ENCODE results near the gene NRP1. TPM values are rescaled to one million over a fixed set of nuclear protein-coding genes. Genes with fewer than 3 reads are reported as not detected.

NRP1 gene
- total RNA-seq, 1 experiment from 2014 or later: 555 TPM

DNA sequence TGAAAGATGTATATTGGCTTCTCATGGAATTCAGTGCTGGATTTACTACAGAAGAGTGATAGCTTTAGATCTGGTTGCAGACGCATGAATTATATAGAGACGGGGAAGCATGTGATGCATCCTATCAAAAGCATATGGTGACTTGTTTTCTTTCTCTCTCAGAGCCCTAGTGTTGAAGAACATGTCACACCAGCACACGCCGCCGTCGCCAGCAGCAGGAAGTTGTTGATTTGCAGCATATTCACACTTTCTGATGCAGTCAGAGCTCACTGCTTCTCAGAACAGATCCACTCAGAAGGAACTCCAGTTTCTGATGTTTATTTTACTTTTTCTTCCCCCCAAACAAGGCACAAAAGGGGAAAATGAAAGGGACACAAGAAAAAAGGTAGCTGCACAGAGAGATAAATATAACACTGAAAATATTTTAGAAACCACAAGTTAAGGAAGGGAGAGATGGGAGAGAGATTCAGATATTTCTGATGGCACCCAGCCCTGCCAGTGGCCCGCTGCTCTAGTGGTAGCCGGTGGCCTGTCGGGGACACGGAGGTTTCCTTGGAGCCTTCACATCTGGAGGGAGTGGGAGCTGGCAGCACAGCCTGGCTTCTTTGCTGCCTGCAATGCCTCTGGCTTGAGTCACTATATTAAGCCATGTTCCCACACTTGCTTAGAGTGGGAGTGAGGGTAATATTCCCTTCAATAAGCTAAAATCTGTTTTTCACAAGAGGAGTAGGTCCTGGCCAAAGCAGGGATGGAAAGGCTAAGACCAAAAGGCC is 123.2 kb downstream of the NRP1 start:
- H3F3A ChIP-seq (ENCODE audit: low read length, unreplicated experiment): no peaks in the 10 kb centered on the region
- H2AFZ ChIP-seq (ENCODE audit: low read length): peak overlapping the region; percentile 0; the same call in 1 of the 2 replicates
- ATAC-seq: peak; percentile 21
- BruUV-seq (replicated peaks): no TSS peak
- H3K4me3 ChIP-seq (ENCODE audit: low read length): no peak overlapping the region
- no peaks in the 10 kb centered on the region for H3K9me2 ChIP-seq (replicated peaks; ENCODE audit: low read length)
- TF ChIP-seq, protein P1, sequence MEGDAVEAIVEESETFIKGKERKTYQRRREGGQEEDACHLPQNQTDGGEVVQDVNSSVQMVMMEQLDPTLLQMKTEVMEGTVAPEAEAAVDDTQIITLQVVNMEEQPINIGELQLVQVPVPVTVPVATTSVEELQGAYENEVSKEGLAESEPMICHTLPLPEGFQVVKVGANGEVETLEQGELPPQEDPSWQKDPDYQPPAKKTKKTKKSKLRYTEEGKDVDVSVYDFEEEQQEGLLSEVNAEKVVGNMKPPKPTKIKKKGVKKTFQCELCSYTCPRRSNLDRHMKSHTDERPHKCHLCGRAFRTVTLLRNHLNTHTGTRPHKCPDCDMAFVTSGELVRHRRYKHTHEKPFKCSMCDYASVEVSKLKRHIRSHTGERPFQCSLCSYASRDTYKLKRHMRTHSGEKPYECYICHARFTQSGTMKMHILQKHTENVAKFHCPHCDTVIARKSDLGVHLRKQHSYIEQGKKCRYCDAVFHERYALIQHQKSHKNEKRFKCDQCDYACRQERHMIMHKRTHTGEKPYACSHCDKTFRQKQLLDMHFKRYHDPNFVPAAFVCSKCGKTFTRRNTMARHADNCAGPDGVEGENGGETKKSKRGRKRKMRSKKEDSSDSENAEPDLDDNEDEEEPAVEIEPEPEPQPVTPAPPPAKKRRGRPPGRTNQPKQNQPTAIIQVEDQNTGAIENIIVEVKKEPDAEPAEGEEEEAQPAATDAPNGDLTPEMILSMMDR (conservative IDR thresholded peaks at IDR 0.05; ENCODE audit: low read depth, low read length): no peak
- TF ChIP-seq EZH2 (IDR thresholded peaks at IDR 0.05; ENCODE audit: low read length, unreplicated experiment) (no peak), EZH2phosphoT487 (IDR thresholded peaks at IDR 0.05; ENCODE audit: borderline replicate concordance, low read length) (no peak)
- H3K4me2 ChIP-seq (ENCODE audit: low read length): no peak overlapping the region
- peak; percentile 53 for DNase-seq
- no peaks in the 10 kb centered on the region for H3K27me3 ChIP-seq (ENCODE audit: low read length)
- peaks cover 6% of the 10 kb centered on the region; the same call in 1 of the 2 replicates for H3K9me3 ChIP-seq (ENCODE audit: low read length)
- intact Hi-C loops (cut with micrococcal nuclease): no loop called here
- H3K4me1 ChIP-seq (ENCODE audit: insufficient read depth, low read length): peaks cover 20% of the 10 kb centered on the region
- H3K9ac ChIP-seq (ENCODE audit: low read length): no peak overlapping the region
- H4K20me1 ChIP-seq (ENCODE audit: low read length): no peaks in the 10 kb centered on the region
- H3K27ac ChIP-seq (ENCODE audit: low read length): peak overlapping the region; percentile 2
- H3K36me3 ChIP-seq (ENCODE audit: low read depth, low read length): peaks cover 86% of the 10 kb centered on the region
- POLR2A ChIA-PET (ENCODE audit: unreplicated experiment): no interaction called here
- H3K79me2 ChIP-seq (ENCODE audit: low read length): peaks cover 15% of the 10 kb centered on the region; the same call in 1 of the 2 replicates
- CTCF ChIA-PET: interaction anchor here (0.5 kb wide), 1 partner anchor 52 kb away, joined by 5 read pairs; no protein-coding TSS in a partner anchor

DNA sequence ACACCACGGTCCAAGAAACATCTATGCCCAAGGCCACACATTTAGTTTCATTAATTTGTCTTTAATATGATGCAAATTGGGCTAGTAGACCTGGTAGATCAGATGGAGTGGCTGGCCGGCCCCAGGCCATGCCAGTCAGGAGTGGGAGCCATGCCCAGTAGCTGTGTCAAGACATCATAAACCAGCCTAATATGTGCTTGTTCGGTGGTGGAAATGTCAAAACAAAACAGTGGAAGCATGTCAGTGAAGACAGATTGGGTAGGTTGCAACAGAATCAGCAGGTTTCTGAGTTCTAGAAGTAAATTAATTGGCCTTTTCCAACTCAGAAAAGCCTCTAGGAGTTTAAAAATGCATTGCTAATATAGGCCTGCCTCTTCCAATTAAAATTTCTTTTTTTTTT is 124.7 kb downstream of the NRP1 start:
- DNase-seq: peak; percentile 66
- peaks cover 6% of the 10 kb centered on the region; the same call in 1 of the 2 replicates for H3K9me3 ChIP-seq (ENCODE audit: low read length)
- ChIA-PET CTCF (interaction anchor here (0.6 kb wide), 1 partner anchor 17 kb away, joined by 3 read pairs; no protein-coding TSS in a partner anchor), POLR2A (ENCODE audit: unreplicated experiment) (no interaction called here)
- H3K4me3 ChIP-seq (ENCODE audit: low read length): no peak overlapping the region
- H4K20me1 ChIP-seq (ENCODE audit: low read length): no peaks in the 10 kb centered on the region
- peaks cover 10% of the 10 kb centered on the region; the same call in 1 of the 2 replicates for H3K79me2 ChIP-seq (ENCODE audit: low read length)
- H3K9me2 ChIP-seq (replicated peaks; ENCODE audit: low read length): no peaks in the 10 kb centered on the region
- H3K27me3 ChIP-seq (ENCODE audit: low read length): no peaks in the 10 kb centered on the region
- H3K9ac ChIP-seq (ENCODE audit: low read length): no peak overlapping the region
- no peak for TF ChIP-seq EZH2 (IDR thresholded peaks at IDR 0.05; ENCODE audit: low read length, unreplicated experiment)
- 0 out of 2 replicates have a peak, but pooled peaks cover 6% of the 10 kb centered on the region for H3K4me1 ChIP-seq (ENCODE audit: insufficient read depth, low read length)
- no peak overlapping the region for H2AFZ ChIP-seq (ENCODE audit: low read length)
- intact Hi-C loops (cut with micrococcal nuclease): no loop called here
- H3K4me2 ChIP-seq (ENCODE audit: low read length): no peak overlapping the region
- peak; percentile 47 for ATAC-seq
- BruUV-seq (replicated peaks): no TSS peak
- no peaks in the 10 kb centered on the region for H3F3A ChIP-seq (ENCODE audit: low read length, unreplicated experiment)
- H3K27ac ChIP-seq (ENCODE audit: low read length): no peak overlapping the region
- peaks cover 89% of the 10 kb centered on the region for H3K36me3 ChIP-seq (ENCODE audit: low read depth, low read length)

DNA sequence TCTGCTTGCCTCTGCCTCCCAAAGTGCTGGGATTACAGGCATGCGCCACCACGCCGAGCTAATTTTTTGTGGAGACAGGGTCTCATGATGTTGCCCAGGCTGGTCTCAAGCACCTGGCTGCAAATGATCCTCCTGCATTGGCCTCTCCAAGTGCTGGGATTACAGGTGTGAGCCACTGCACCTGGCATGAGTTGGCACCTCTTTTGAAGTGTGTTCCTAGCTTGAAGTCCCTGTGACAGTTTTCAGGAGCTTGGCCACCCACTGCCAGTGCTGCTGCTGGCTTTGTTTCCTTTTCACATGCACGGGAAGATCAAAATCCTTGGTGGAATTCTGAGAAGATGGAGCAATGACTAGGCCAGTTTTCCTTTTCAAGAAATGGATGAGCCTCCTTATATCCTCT is 126.3 kb downstream of the NRP1 start:
- DNase-seq: no peak
- TF ChIP-seq EZH2 (IDR thresholded peaks at IDR 0.05; ENCODE audit: low read length, unreplicated experiment) (no peak), EZH2phosphoT487 (IDR thresholded peaks at IDR 0.05; ENCODE audit: borderline replicate concordance, low read length) (no peak)
- TF ChIP-seq, protein P1 (conservative IDR thresholded peaks at IDR 0.05; ENCODE audit: low read depth, low read length): no peak
- no TSS peak for BruUV-seq (replicated peaks)
- POLR2A ChIA-PET (ENCODE audit: unreplicated experiment): interaction anchor here (0.6 kb wide), 1 partner anchor 128 kb away, joined by 4 read pairs; no protein-coding TSS in a partner anchor
- Histone ChIP-seq H3K9ac (ENCODE audit: low read length) (no peak overlapping the region), H3K79me2 (ENCODE audit: low read length) (no peaks in the 10 kb centered on the region), H3K27me3 (ENCODE audit: low read length) (no peaks in the 10 kb centered on the region), H3K4me2 (ENCODE audit: low read length) (no peak overlapping the region), H3F3A (ENCODE audit: low read length, unreplicated experiment) (no peaks in the 10 kb centered on the region), H3K9me2 (replicated peaks; ENCODE audit: low read length) (no peaks in the 10 kb centered on the region), H3K9me3 (ENCODE audit: low read length) (no peaks in the 10 kb centered on the region), H2AFZ (ENCODE audit: low read length) (no peak overlapping the region), H3K4me3 (ENCODE audit: low read length) (no peak overlapping the region), H4K20me1 (ENCODE audit: low read length) (no peaks in the 10 kb centered on the region), H3K36me3 (ENCODE audit: low read depth, low read length) (peaks cover 83% of the 10 kb centered on the region), H3K4me1 (ENCODE audit: insufficient read depth, low read length) (0 out of 2 replicates have a peak, but pooled peaks cover 6% of the 10 kb centered on the region), H3K27ac (ENCODE audit: low read length) (no peak overlapping the region)
- CTCF ChIA-PET: no interaction called here
- no peak for ATAC-seq
- intact Hi-C loops (cut with micrococcal nuclease): no loop called here

All from PC-3 (cell line).